ENCODE measurements around the gene NFIX.

DNA sequence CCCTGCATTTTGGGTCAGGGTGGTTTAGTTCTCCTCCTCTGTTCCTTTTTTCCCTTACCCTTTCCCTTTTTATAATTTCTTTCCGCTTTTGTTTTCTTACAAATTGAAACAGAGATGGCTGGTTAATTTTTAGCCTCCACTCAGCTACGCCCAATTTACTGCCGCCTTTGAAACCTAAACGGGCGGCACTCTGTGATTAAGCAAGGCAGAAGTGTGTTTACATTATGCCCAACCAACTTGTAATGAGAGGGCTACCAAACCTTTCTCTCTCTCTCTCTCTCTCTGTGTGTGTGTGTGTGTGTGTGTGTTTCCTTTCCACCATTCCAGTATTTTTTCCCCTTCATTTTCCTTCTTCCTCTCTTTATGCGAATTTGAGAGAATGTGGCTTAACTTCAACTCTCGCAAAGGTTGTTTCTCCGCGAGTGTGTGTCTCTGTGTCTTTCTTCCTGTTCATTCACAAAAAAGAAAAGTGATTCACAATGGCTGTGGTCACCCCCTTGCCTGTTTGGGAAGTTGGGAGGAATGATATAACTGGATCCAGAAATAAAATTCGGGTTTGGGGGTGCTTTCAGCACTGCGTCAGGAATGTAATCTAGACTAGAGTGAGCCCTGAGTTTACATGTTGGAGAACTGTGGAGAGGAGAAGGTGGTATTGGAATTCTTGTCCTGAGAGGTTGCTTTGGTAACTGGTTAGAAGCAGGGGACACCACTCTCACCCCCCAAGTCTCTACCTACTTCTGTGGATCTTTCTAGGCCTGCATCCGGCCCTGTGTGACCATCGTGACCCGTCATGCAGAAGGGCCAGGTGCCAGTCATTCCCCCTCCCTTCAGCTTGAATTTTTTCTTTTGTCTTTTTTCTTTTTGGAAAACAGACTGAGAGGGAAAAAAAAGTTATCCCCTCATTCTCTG, 31.4 kb downstream of the NFIX start:
- no peak for TF ChIP-seq EZH2 (IDR thresholded peaks at IDR 0.05; ENCODE audit: insufficient read depth, low read length)
- TF ChIP-seq, protein P1, sequence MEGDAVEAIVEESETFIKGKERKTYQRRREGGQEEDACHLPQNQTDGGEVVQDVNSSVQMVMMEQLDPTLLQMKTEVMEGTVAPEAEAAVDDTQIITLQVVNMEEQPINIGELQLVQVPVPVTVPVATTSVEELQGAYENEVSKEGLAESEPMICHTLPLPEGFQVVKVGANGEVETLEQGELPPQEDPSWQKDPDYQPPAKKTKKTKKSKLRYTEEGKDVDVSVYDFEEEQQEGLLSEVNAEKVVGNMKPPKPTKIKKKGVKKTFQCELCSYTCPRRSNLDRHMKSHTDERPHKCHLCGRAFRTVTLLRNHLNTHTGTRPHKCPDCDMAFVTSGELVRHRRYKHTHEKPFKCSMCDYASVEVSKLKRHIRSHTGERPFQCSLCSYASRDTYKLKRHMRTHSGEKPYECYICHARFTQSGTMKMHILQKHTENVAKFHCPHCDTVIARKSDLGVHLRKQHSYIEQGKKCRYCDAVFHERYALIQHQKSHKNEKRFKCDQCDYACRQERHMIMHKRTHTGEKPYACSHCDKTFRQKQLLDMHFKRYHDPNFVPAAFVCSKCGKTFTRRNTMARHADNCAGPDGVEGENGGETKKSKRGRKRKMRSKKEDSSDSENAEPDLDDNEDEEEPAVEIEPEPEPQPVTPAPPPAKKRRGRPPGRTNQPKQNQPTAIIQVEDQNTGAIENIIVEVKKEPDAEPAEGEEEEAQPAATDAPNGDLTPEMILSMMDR (IDR thresholded peaks at IDR 0.05; ENCODE audit: insufficient read depth, low read depth, low read length) = no peak

Data from astrocyte (in vitro differentiated cells and primary cell).